AML-193 (cell line): ENCODE measurements around the gene ADAMTS6.

Experiments used
- DNase-seq, 2 experiments: peaks; one replicate each; lab custom pipeline; 2025; lab: John Stamatoyannopoulos, UW

The ADAMTS6 gene

DNA sequence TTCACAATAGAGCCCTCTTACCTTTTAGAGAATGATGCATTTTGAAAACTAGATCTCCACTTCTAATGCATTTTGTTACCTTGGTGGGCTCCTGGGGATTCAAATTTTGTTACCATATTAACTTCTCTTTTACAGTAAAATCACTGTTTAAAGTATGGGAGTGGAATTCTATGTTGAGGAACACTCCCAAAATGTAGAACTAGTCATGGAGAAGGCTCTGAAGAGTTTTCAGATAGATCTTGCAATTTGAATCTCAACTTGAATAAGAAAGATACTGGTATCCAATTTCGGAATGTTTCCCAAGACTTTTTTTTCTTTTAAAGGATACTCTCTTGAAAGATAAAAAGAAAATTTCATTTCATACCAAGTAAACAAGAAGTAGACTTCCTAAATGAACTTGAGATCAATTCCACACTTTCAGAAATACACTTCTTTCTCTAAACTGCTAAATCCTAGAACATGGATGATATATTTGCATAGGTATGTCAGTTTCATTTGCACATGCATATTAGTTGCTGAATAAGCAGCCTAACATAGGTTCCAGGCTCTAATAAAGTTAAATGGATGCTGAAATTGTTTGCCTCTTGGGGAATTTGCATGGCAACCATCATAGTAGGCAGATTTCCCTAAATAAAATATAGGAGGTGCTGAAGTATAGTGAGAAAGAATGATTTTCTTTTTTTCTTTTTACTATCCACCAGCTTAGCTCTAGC is 205.4 kb downstream of the ADAMTS6 start:
- DNase-seq, result no peak

DNA sequence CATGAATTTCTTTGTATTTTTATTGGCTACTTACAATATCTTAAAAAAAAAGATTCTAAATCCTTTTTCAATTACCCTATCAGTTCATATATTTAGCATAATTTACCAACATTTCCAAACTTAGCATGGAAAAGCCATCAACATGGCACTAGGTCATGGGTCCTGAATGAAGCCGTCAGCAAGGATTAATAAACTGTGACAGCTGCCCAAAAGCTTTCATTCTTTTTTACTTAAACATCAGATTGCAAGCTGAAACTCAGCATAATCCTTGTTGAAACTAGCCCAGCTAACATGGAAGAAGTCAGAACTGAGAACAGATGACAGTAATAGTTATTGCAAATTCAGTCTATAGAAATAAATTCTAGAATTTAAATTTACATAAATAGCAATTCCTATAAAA is 209.8 kb downstream of the ADAMTS6 start:
- DNase-seq, result no peak

DNA sequence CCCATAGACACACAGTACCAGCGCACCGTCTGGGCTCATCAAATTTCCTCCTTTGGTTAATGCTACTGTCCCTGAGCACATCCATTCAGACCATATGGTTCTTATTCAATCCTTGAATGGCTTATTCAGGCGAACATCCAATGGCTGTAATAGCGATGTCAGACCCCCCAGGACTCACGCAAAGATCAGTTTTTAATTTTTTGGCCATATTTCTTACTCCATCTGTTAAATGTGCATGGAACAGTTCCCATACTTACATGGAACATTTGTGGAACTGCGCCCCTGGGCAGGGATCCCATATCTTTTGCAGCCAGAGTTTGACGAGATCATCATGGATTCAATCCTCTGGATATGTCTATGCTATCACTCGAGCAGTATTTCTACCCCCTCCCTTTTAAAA is 213.2 kb downstream of the ADAMTS6 start:
- no peak for DNase-seq

DNA sequence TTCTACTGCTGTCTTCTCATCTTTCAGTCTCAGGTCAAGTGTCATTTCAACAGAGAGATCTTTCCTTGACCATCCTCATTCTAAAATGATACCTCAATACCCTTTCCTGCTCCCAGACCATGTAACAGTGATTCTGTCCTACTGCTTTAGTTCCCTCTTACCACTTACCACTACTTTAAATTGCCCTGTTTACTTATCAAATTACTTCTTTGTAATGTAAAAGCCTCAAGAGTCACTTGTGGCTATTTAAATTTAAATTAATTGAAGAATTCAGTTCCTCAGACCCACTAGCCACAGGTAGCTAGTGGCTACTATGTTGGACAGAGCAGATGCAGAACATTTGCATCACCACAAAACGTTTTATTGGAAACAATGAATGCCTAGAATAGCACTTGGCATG is 217.3 kb downstream of the ADAMTS6 start:
- no peak for DNase-seq

DNA sequence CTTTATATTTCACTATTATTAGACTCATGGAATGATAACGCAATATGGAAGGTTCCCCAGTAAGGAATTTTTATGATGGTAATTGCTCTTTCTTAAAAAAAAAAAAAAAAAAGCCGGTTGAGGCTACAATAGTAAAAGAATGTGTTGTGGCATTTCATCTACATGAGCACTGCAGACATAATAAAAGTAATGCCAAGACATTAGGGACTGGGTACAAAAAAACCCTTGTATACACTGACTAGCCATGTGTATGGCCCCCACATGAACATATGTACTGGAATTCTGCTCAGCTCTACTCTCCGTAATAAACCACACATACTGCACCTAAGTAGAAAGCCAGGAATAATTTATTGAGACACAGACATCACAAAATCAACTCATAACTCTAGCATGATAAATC is 218.4 kb downstream of the ADAMTS6 start:
- DNase-seq, result no peak

DNA sequence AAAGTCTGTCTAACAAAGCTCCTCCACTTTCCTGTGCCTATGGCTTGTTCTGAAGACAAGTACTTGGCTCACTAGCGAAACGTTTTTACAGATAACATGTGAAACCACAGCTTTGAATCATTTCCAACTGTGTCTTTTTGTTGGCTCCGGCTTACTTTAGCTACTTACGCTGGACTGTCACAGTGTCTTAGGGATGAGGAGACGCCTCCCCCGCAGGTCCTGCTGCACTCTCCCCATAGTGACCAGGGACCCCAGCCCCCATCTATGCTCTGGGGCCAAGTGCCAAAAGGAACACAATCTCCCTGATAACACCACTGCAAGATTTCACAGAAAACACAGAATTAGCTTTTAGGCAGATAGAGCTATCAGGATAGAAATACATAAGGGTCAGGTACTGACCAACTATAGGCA is 219.1 kb downstream of the ADAMTS6 start:
- peak; percentile 18 to 23 for DNase-seq

DNA sequence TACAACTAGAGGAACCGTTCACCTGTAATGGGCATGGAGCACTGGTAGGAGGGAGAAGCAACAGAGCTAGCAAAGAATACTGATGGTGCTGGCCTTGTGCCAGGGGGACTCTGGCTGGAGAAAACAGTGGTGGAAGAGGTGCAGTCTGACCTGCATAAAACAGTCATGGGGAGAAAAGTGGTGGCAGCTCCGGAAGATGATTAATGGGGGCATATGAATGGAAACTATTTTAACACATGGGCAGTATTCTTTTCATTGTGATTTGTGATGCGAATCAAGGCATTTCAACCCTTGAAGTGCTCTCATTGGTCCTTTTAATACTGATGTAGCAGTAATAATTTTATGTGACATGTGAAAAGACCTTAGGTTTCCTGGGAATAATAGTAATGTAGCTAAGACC is 219.6 kb downstream of the ADAMTS6 start:
- DNase-seq, result no peak

DNA sequence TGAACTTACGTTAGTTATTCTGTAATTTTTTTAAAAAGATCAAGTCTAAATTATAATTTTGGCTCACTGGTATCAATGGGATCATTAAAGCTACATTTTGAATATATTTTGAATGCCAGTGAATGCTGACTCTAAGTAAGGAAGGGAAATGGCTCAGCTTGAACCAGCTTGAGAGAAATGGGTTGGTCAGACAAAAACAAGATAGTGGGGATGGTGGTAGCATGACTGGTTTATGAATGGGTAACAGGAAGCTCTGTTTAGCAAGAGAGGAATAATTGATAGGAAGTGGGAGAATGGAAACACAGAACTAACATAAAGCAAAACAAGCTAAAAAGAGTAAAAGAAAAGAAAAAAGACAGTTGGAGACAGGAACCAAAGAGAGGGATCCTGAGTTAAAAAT is 220.2 kb downstream of the ADAMTS6 start:
- DNase-seq, result no peak

DNA sequence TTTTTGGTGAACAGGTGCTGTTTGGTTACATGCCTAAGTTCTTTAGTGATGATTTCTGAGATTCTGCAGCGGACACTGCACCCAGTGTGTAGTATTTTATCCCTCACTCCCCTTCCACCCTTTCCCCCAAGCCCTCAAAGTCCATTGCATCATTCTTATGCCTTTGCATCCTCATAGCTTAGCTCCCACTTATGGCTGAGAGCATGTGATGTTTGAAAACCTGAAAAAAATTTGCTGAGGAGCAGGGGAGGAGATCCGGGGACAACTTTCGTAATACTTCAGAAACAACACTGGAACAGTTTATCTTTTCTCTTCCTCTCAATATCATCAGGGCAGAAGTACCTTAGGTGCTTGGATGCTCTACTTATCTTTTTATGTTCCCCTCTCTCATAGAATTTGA is 226.4 kb downstream of the ADAMTS6 start:
- no peak for DNase-seq

DNA sequence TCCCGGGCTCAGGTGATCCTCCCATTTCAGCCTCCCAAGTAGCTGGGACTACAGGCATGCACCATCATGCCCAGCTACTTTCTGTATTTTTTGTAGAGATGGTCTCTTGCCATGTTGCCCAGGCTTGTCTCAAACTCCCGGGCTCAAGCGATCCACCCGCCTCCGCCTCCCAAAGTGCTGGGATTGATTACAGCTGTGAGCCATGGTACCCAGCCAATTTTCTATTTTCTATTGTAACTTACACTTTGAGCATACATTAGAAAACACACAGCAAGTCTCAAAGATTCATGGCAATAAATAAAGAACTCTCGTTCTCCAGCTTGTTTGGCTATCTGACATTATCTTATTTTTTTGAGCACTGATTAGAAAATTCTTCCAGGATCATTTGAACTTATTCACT is 228.7 kb downstream of the ADAMTS6 start:
- no peak for DNase-seq

DNA sequence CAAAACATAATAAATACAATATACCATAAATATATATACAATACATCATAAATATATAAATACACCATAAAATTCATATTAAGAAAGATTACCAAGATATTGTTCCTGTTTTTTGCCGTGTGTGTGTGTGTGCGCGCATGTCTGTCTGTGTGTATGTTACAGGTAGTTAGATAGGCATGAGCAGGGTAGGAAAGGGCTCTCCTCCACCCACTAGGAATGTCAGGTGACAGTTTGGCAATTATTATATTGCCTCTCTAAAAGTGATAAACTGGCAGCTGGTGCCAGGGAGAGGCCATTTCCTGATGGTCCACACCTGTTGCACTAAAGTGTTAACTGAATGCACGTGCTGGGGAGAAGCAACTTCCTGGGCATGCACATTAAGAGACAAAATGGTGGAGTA is 232.8 kb downstream of the ADAMTS6 start:
- no peak for DNase-seq

DNA sequence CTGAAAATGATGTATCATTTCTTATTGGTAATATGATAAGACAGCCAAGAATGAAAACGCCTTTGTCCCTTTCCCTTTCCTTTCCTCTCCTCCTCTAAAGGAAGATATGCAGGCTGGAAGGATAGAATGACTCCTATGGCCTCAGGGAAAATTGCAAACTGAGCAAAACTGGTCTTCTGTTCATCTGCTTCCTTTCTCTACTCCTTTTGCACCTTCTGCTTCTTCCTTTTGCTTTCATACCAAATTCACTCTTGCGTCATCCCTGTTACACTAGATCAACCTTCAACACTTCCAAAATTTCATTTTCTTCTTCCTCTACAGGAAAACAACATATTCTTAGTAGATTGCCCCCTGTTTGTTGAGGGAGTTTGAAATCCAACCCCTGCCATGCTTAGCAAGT is 234.1 kb downstream of the ADAMTS6 start:
- no peak for DNase-seq

DNA sequence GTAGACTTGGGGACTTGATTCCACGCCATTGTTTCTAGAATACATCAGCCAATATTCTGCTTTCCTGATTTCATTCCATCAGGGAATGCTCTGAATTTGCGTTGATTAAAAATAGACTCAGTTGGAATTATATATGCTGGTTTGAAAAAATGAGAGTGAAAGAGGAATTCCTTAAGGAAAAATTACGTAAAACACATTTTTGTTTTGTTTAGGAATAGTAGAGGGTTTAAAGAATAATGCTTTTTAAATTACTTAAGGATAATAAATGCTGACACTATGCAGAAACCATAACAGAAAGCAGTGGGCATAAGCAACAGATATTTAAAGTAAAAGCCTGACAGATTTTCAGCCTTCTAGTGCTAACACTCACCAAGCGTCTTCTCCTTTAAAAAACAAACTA is 235.0 kb downstream of the ADAMTS6 start:
- DNase-seq, result no peak

DNA sequence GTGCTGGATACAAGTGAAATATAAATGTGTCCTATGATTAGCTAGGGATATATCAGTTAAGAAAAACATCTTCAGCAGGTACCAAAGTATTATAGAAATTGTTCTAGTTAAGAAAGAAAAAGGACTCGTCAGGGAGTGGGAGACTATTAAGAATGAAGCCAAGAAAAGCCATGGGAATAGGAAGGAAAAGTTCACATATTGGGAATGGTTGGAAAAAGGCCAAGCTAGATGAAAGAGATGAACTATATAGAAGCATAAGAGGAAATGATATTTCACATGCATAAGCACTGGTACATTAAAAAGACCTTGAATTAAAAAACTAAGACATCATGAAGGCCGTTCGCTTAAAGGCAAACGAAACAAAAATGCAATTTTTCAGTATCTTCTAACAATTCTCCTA is 237.7 kb downstream of the ADAMTS6 start:
- no peak for DNase-seq

DNA sequence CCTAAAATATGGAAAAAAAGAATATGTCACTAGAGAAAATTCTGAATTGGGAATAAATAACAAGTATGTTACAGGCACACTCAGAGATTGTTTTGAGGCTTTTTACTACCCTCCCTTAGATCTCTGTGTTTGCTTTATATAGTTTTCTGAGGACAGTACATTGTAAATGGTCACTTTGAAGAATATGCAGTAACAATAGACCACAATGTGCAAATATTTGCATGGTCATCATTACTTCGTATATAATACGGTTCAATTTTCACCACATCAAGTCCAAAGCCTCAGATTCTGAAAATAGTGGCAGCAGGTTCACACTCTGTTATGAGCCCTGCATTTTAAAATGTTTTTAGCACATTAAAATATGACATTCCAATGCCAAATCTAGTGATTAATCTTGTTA is 238.6 kb downstream of the ADAMTS6 start:
- DNase-seq, result no peak

DNA sequence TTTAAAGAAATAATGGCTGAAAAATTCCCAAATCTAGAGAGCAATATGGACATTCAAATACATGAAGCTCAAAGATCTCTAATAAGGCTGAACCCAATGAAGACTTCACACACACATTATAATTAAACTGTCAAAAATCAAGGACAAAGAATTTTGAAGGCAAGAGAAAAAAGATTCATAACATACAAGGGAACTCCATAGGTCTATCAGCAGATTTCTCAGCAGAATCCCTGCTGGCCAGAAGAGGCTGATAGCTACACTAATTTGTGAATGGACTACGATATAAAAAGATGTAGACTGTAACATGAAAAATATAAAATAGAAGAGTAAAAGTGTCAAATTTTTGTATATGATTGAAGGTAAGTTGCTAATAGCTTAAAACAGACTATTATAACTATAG is 251.9 kb downstream of the ADAMTS6 start:
- no peak for DNase-seq

DNA sequence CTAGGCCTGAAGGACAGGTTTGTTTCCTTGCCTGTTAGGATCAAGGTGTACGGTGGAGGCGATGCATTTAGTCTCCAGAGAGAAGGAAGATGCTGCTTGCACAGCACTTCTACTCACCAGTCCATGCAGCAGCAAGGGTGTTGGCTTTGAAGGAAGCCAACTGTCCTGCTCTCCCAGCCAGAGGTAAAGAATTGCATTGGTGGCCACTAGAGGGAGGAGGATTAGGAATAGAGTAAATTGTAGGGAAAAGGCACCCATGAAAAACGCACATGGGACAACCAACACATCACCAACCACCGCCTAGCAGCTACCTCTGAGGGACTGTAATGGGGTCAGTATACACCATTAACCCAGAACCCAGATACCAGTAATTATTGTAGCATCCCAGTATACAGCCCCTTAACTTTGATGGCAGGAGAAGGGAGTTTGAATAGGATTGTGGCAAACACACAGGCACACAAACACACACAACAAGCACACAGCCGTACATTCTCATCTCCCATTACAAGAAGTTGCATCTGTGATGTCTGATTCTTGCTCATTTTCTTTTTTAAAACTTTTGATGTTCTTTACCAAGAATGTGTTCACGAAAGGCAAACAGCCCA is 267.7 kb downstream of the ADAMTS6 start:
- peak in 1 of 2 experiments; percentile 9 for DNase-seq

DNA sequence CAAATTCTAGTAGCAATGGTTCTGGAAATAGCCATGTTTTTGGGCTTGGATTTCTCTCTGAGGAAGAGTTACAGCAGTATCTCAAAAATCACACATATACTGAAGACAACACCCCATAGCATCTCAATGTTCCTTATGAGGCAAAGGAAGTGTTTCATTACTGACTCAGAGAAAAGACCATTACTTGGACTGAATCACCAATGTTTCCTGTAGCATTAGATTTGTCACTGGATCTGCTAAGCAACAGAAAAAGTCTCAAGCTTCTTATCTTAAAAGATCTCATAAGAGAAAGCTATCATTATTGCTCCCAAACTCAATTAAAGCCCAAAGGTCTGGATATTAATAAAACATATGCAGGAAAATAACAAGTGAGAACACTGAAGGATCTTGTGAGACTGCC is 272.4 kb downstream of the ADAMTS6 start:
- no peak for DNase-seq

DNA sequence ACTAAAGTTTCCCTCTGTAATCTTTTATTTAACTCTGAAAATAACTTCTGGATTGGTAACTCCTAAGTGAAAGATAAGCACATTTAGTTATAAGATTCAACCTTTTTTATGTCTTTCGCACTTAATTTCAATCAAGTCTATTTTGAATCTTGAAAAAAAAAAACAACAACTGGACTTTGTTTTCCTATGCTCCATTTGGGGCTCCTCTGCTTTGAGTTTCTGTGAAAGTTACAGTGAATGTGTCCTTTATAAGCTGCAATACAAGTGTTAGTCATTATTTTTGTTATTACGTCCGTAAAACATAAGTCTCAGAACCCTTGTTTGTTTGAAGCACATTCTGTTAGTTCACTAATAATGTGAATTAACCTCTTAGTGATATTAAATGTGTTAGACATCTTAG is 276.8 kb downstream of the ADAMTS6 start:
- DNase-seq, result no peak

DNA sequence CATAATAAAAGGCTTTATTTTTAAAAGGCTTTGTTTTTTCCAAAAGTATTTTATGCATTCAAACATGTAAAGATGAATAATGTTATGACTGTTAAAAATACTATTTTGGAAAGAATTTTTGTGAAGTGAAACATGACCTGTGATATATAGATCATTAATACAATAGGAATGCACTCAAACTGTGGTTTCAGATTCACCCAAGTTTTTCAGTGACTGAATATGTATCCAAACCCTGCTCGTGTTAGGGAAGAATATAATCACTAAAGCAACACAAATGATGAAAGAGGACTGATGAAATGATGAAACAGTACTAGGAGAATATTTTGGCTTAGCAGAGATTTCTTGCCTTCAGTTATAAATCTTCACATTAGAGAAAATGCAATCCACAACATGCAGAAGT is 278.0 kb downstream of the ADAMTS6 start:
- DNase-seq, result no peak

DNA sequence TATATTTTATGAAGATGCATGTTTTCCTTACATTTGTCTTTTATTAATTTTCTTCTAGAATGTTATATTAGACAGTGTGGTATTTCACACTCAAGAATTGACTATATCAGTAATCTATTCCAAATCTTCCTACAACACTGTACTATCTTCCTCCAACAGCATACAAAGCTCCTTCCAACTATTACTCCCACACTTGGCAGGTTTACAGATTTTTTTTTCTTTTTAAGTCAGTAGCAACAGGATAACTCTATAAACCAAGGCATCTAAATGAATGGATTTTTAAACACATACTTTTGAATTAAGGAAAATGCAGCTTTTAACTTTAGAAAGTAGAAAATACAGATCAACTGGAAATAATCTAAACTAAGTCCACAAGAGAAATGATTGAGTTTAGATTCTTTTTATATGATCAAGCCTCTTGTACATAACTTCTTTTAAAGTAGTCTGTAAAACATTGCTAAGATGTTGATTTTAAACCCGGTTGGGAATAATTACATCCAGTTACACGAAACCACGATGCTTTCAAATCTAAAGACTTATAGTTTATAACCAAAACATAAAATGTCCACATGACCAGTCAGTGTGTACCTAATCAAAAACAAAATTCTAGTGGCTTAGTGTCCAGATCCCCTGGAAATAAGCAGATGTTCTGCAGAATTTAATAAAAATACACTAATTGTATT is 281.6 kb downstream of the ADAMTS6 start:
- no peak for DNase-seq

DNA sequence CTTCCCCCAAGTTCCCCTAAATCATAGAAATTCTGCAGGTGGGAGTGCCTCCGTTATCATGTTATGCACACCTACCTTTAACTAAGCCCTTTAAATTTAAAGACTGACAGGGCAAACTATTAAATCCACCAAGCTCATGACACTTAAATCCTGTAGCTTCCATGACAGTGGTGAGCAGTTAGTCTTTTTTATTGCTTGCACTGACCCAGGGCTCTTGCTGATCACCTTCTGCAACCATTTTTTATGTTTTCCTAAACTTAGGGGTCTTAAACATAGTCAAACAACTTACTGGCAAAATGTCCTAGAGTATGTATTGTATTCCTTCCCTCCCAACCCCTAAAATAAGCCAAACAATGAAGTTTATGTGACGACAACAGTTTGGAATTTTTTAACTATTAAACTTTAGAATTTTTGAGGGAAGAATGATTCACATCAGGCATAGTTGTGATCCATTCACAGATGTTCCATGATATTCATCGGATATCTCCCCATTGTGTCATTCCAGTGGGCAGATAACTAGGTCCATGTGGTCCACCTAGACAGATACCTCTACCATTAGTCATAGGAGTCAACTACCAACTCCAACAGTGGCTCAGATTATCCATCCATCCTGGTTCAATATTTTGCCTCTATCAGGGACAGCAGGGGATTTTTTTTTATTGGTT is 283.1 kb downstream of the ADAMTS6 start:
- DNase-seq, result no peak
